Psoas muscle (tissue), 8 donors: ENCODE results near the gene CCDC192. TPM values are rescaled to one million over a fixed set of nuclear protein-coding genes. Genes with fewer than 3 reads are reported as not detected.

ENCODE experiments used
- ATAC-seq, 4 donors: fragments of 200-7000 bp; cut with Tn5 transposase; one replicate each; pipeline ENCODE4 v1.9.1; 2020; ENCODE audit warnings: moderate library complexity in 3 of 4, mild to moderate bottlenecking in 2 of 4
- DNase-seq, 2 donors: peaks; one replicate each; pipeline ENCODE4 v3.0.0-alpha.2; 2020
- H3K27ac ChIP-seq: fragments of 200-600 bp; one replicate; pipeline ENCODE4 v1.8.0; 2022
- H3K27me3 ChIP-seq, 3 donors: fragments of 200-600 bp in 1 of 3; one replicate each; pipeline versions ENCODE4 v1.6.1 to v1.8.0; 2013 to 2022; ENCODE audit warnings: low read length in 2 of 3, mild to moderate bottlenecking in 2 of 3, moderate library complexity in 1 of 3; ENCODE audit not compliant: insufficient read depth in 3 of 3
- H3K36me3 ChIP-seq, 2 donors: fragments of 200-600 bp in 1 of 2; one replicate each; pipeline versions ENCODE4 v1.6.1 to v1.8.0; 2013 to 2022; ENCODE audit warnings: low read depth in 1 of 2, mild to moderate bottlenecking in 1 of 2, moderate library complexity in 1 of 2; ENCODE audit not compliant: insufficient read depth in 1 of 2
- H3K4me1 ChIP-seq: fragments of 200-600 bp; one replicate; pipeline ENCODE4 v1.8.0; 2022
- H3K4me3 ChIP-seq: fragments of 200-600 bp; one replicate; pipeline ENCODE4 v1.8.0; 2022; ENCODE audit warnings: mild to moderate bottlenecking
- H3K9me3 ChIP-seq: fragments of 200-600 bp; one replicate; pipeline ENCODE4 v1.8.0; 2022
- WGBS, 3 donors: extraction: QIAGEN DNeasy Blood & Tissue Kit; methylation state at CpG; one replicate each; pipeline versions ENCODE4 v1.1.6 to v1.1.7; 2013; 5-methylcytosine and 5-hydroxymethylcytosine counted together
- intact Hi-C, 2 donors: fragments of 100-400 bp; cut with DNase I; formaldehyde crosslinking; loops; one replicate each; pipeline versions ENCODE4 v1.11.0 to v1.14.2; 2022
- polyA plus RNA-seq, 3 donors: library from polyadenylated mRNA; stranded (reverse); fragments of 200-250 nt; gene quantifications; one replicate each; pipeline ENCODE4 v1.2.3, GENCODE V29; 2013
- total RNA-seq, 4 donors: library from RNA; stranded (reverse); fragmentation: NEBNext Ultra II Directional in 2 of 4; extraction: Animal tissue kit (Norgen Biotek cat#: 25700) in 2 of 4; gene quantifications; one replicate each; pipeline versions ENCODE4 v1.2.1 to v1.2.4, GENCODE V29; 2021 to 2023
- TF ChIP-seq, protein P1 (sequence below): fragments of 200-600 bp; IDR thresholded peaks from one replicate; pipeline ENCODE4 v1.8.0; 2022; ENCODE audit warnings: antibody characterized with exemption
- donor health status: healthy with polysubstance abuse.
- donor health status: DM: no; HTN: no; CAD: no; lungs with moderate emphysema.
- donor health status: Bipolar disorder and iron deficiency.
- donor health status: healthy.
- donor health status: DM: yes; HTN: yes; CAD: no.
- donor health status: DM: no; HTN: no; CAD: no.
- donor health status: DM: no; HTN: no; CAD: no.
- donor health status: DM: yes; HTN: yes; CAD: no.

The CCDC192 gene
- total and polyA plus RNA-seq, 7 donors, result 0.12 to 1.2 (median 0.19) TPM; not detected in 4

DNA sequence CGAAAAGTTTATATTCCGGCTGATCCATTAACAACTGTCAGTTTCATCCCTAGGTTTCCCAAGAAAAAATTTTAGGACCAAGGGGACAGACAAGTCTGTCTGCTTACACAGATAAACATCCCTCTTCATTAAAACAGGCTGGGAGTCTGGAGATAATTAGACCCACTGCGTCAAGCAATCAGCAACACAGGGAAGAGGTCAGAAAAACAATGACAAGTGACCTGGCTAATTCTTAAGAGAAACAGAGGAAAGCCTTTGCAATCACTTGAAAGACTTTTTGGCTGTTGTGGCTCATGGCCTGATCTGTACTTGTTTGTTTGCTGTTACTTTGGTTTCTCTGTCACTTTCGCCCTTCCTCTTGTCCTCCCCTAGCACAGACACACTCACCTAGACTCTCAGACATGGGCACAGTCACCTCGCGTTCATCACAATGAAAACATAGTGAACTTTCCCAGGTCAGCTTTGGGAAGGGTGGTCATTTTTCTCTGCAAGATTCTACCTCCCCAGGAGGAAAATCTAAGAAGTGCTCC is 2.9 kb upstream of the CCDC192 start:
- no peak for ATAC-seq
- H3K4me1 ChIP-seq, result peaks cover 25% of the 10 kb centered on the region
- TF ChIP-seq, protein P1, sequence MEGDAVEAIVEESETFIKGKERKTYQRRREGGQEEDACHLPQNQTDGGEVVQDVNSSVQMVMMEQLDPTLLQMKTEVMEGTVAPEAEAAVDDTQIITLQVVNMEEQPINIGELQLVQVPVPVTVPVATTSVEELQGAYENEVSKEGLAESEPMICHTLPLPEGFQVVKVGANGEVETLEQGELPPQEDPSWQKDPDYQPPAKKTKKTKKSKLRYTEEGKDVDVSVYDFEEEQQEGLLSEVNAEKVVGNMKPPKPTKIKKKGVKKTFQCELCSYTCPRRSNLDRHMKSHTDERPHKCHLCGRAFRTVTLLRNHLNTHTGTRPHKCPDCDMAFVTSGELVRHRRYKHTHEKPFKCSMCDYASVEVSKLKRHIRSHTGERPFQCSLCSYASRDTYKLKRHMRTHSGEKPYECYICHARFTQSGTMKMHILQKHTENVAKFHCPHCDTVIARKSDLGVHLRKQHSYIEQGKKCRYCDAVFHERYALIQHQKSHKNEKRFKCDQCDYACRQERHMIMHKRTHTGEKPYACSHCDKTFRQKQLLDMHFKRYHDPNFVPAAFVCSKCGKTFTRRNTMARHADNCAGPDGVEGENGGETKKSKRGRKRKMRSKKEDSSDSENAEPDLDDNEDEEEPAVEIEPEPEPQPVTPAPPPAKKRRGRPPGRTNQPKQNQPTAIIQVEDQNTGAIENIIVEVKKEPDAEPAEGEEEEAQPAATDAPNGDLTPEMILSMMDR, result no peak
- DNase-seq, result no peak
- no peak overlapping the region for H3K4me3 ChIP-seq
- H3K36me3 ChIP-seq, result no peaks in the 10 kb centered on the region
- no peaks in the 10 kb centered on the region for H3K9me3 ChIP-seq
- intact Hi-C loops, result loop anchor here in 1 of 2 donors (5.0 kb wide), 1 partner anchor 118 kb away; no protein-coding TSS in a partner anchor
- WGBS, 3 donors, result 75 to 79% (median 77%) methylated on average over 6 of the region's 6 CpGs
- no peak overlapping the region for H3K27ac ChIP-seq
- H3K27me3 ChIP-seq, result no peaks in the 10 kb centered on the region

DNA sequence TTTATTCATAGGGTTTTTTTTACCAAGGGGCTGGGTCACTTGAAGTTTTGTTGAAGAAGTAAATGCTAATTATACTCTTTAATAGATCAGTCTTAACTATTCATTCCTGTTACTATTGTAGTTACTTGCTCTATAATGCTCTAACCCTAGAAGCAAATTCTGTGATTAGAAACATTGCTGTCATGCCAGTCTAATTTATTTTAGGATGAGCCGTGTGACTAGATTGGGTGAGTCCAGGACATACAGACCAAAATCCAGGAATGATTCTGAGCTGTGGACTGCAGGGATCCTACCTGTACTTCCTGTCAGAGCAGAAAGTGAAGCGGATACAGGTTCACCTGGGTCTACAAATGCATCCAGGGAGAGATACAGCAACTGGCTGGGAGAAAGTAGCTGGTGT is 757 bp upstream of the CCDC192 start:
- Histone ChIP-seq H3K27me3 (no peaks in the 10 kb centered on the region), H3K4me3 (no peak overlapping the region), H3K4me1 (peaks cover 30% of the 10 kb centered on the region), H3K27ac (no peak overlapping the region), H3K36me3 (no peaks in the 10 kb centered on the region), H3K9me3 (no peaks in the 10 kb centered on the region)
- intact Hi-C loops, result loop anchor here in 1 of 2 donors (5.0 kb wide), 1 partner anchor 120 kb away; no protein-coding TSS in a partner anchor
- TF ChIP-seq, protein P1, result no peak
- 66 to 79% (median 68%) methylated on average over 2 of the region's 2 CpGs for whole genome bisulfite sequencing, 3 donors
- ATAC-seq (no peak), DNase-seq (no peak)

DNA sequence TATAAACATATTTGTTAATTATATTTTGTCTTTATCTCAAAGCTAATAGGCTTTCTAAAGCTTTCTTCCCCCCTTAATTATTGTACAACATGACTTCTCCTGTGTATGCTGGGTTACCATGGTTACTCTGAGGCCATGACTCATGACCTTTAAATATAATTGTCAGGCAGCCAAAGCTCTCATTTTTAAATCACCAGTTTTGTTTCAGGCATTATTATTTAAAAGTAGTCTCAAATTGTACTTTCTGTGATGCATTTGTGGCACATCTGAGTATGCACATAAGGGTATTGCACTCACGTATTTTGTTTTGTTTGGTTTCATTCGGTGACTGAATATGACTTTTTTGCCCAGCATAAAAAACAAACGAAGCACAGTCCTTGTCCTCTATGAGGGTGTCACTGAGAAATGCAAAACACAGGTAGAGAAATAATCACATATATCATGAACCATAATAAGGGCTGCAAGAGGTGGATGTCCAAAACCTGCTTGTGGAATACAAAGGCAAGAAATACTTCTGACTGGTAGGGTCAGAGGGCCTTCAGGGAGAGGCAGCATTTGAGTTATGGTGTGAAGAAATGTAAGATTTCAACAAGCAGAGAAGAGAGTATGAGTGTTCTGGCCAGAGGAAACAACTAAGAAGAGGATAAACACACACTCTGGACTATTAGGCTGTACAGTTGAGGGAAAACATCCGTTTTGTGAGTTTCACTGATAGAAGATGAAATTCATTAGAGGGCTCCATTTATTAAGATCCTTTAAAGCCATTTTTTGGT is 2.1 kb downstream of the CCDC192 start:
- 54 to 72% (median 63%) methylated on average over 4 of the region's 4 CpGs for WGBS, 3 donors
- intact Hi-C loops, result no loop called here
- DNase-seq (no peak), ATAC-seq (peak in 1 of 4 donors; percentile 67)
- peaks cover 23% of the 10 kb centered on the region for H3K4me1 ChIP-seq
- no peaks in the 10 kb centered on the region for H3K9me3 ChIP-seq
- H3K27me3 ChIP-seq, result no peaks in the 10 kb centered on the region
- H3K4me3 ChIP-seq, result no peak overlapping the region
- no peaks in the 10 kb centered on the region for H3K36me3 ChIP-seq
- H3K27ac ChIP-seq, result no peak overlapping the region
- TF ChIP-seq, protein P1, result no peak

DNA sequence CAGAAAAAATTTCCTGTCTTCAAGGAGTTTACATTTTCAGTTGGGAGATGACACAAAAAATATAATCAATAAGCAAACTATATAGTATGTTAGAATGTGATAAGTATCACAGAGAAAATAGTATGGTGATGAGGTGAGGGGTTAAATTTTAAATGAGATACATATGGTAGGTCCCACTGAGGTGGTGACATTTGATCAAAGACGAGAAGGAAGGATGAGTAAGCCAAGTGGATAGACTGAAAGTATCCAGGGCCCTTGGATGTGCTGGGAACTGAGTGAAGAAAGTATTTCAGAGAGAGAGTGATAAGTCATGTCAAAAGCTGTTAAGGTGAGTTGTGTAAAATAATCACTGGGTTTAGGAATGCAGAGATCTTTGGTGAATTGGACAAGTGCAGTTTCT is 3.5 kb downstream of the CCDC192 start:
- Histone ChIP-seq H3K36me3 (no peaks in the 10 kb centered on the region), H3K27ac (peak overlapping the region; percentile 23), H3K4me3 (peak overlapping the region; percentile 20), H3K27me3 (no peaks in the 10 kb centered on the region), H3K9me3 (no peaks in the 10 kb centered on the region), H3K4me1 (peaks cover 23% of the 10 kb centered on the region)
- ATAC-seq (peak in 3 of 4 donors; percentile 35 to 51 (median 51)), DNase-seq (no peak)
- intact Hi-C loops, result no loop called here
- TF ChIP-seq, protein P1, result no peak
- 32 to 61% (median 56%) methylated on average over 1 of the region's 1 CpG for WGBS, 3 donors
